Bronchial epithelial cell (primary cell): ENCODE data around the gene PPAT. TPM values are rescaled to one million over a fixed set of nuclear protein-coding genes. Genes with fewer than 3 reads are reported as not detected.
A peak's percentile ranks its signal among the peaks of the same experiment; 100 is the strongest.
"Not testable (repeated sequence)": the region's sequence is repeated elsewhere in the genome, so short reads cannot be mapped to it uniquely, and the experiment has no call there.

Source experiments
- DNase-seq: peaks from one replicate; pipeline ENCODE4 v3.0.0-alpha.2; 2010; ENCODE audit warnings: low read depth
- FAIRE-seq: peaks from 2 replicates; lab custom pipeline; 2011; peaks lifted over from hg19 to GRCh38; lab: Jason Lieb, UNC
- H3K27me3 ChIP-seq: 2 replicates; pipeline ENCODE4 v1.5.1; 2011; ENCODE audit warnings: low read length; ENCODE audit not compliant: control insufficient read depth, insufficient read depth
- H3K36me3 ChIP-seq: 2 replicates; pipeline ENCODE4 v1.5.1; 2011; ENCODE audit warnings: low read length; ENCODE audit not compliant: control insufficient read depth, insufficient read depth
- H3K4me3 ChIP-seq: 2 replicates; pipeline ENCODE4 v1.5.1; 2011; ENCODE audit warnings: mild to moderate bottlenecking, low read depth, low read length, control low read depth
- CTCF ChIP-seq: IDR thresholded peaks from 2 replicates; pipeline ENCODE4 v1.5.1; 2011; ENCODE audit warnings: mild to moderate bottlenecking, moderate library complexity, low read length, control low read depth, inconsistent platforms; ENCODE audit not compliant: insufficient read depth, severe bottlenecking
- total RNA-seq: library from RNA; depleted of rRNA; stranded (reverse); fragments of >200 nt; gene quantifications from 2 replicates; pipeline ENCODE4 v1.2.1, GENCODE V29; 2014

Gene PPAT
- total RNA-seq, 1 donor from 2014 or later = 33.2 TPM

DNA sequence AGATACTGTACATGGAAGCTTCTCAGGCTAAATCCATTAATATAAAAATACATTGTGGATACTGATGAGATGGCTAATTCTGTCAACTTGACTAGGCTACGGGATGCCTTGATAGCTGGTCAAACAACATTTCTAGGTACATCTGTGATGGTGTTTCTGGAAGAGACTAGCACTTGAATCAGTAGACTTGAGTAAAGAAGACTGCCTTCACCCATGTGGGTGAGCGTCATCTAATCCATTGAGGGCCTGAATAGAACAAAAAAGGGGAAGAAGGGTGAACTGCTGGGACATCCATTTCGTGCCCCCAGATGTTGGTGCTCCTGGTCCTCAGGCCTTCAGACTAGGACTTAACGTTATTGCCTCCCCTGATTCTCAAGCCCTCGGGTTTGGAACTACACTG is 28.3 kb upstream of the PPAT start:
- Histone ChIP-seq H3K36me3 (peaks cover 2% of the 10 kb centered on the region), H3K4me3 (no peak overlapping the region), H3K27me3 (no peaks in the 10 kb centered on the region)
- TF ChIP-seq CTCF = no peak
- no peak for FAIRE-seq
- DNase-seq = no peak

- Histone ChIP-seq H3K36me3 (peaks cover 2% of the 10 kb centered on the region), H3K27me3 (no peaks in the 10 kb centered on the region), H3K4me3 (no peak overlapping the region)
- no peak for TF ChIP-seq CTCF
- FAIRE-seq (no peak), DNase-seq (no peak)
Observed at GRCh38 chr4:56462157-56462556, 26.7 kb upstream of the PPAT start.

DNA sequence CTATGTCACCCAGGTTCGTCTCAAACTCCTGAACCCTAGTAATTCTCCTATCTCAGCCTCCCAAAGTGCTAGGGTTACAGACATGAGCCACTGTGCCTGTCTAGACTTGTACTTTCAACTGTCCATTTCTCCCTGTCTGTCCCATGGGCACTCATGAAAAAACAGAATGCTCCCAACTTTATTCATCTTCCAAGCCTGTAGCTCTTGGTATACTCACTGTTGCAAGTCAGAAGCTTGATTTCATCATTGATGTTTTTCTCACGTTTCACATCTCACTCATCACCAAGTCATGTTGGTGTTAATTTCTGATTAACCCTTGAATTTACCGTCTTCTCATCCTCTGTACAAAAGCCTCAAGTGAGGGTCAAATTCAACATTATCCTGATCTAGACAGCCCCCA is 24.7 kb upstream of the PPAT start:
- H3K36me3 ChIP-seq = peaks cover 4% of the 10 kb centered on the region
- DNase-seq (peak; percentile 87), FAIRE-seq (peak; percentile 82)
- no peak overlapping the region for H3K4me3 ChIP-seq
- no peak for TF ChIP-seq CTCF
- H3K27me3 ChIP-seq = no peaks in the 10 kb centered on the region

- FAIRE-seq (no peak), DNase-seq (no peak)
- Histone ChIP-seq H3K36me3 (peaks cover 12% of the 10 kb centered on the region), H3K27me3 (no peaks in the 10 kb centered on the region), H3K4me3 (no peak overlapping the region)
- no peak for TF ChIP-seq CTCF
Observed at GRCh38 chr4:56450342-56450741, 14.9 kb upstream of the PPAT start.

DNA sequence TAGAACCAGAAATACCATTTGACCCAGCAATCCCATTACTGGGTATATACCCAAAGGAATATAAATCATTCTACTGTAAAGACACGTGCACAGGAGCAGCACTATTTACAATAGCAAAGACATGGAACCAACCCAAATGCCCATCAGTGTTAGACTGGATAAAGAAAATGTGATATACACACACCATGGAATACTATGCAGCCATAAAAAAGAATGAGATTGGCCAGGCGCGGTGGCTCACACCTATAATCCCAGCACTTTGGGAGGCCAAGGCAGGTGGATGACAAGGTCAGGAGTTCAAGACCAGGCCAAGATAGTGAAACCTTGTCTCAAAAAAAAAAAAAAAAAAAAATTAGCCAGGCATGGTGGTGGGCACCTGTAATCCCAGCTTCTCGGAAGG is 14.1 kb upstream of the PPAT start:
- DNase-seq, H3K27me3 ChIP-seq, FAIRE-seq, H3K4me3 ChIP-seq: not testable (repeated sequence)
- peaks cover 11% of the 10 kb centered on the region for H3K36me3 ChIP-seq

- no peak for TF ChIP-seq CTCF
- H3K27me3 ChIP-seq = no peaks in the 10 kb centered on the region
- H3K36me3 ChIP-seq = peaks cover 7% of the 10 kb centered on the region
- no peak overlapping the region for H3K4me3 ChIP-seq
- DNase-seq (no peak), FAIRE-seq (no peak)
Observed at GRCh38 chr4:56448301-56448700, 12.9 kb upstream of the PPAT start.
